A549 treated with AZD9567 at 1 μM for 4 hours (cell line): ENCODE measurements around the gene FOXK2. TPM values are rescaled to one million over a fixed set of nuclear protein-coding genes. Genes with fewer than 3 reads are reported as not detected.

Source experiments
- total RNA-seq: library from RNA; stranded (reverse); fragments of 200-300 nt; extraction: Qiagen RNA extraction; gene quantifications from 5 replicates; pipeline ENCODE4 v1.2.3, GENCODE V29; 2022; ENCODE audit not compliant: insufficient read depth

Gene FOXK2
- 48.6 to 60.7 TPM (median 56.4 TPM) in 5 replicates for total RNA-seq

DNA sequence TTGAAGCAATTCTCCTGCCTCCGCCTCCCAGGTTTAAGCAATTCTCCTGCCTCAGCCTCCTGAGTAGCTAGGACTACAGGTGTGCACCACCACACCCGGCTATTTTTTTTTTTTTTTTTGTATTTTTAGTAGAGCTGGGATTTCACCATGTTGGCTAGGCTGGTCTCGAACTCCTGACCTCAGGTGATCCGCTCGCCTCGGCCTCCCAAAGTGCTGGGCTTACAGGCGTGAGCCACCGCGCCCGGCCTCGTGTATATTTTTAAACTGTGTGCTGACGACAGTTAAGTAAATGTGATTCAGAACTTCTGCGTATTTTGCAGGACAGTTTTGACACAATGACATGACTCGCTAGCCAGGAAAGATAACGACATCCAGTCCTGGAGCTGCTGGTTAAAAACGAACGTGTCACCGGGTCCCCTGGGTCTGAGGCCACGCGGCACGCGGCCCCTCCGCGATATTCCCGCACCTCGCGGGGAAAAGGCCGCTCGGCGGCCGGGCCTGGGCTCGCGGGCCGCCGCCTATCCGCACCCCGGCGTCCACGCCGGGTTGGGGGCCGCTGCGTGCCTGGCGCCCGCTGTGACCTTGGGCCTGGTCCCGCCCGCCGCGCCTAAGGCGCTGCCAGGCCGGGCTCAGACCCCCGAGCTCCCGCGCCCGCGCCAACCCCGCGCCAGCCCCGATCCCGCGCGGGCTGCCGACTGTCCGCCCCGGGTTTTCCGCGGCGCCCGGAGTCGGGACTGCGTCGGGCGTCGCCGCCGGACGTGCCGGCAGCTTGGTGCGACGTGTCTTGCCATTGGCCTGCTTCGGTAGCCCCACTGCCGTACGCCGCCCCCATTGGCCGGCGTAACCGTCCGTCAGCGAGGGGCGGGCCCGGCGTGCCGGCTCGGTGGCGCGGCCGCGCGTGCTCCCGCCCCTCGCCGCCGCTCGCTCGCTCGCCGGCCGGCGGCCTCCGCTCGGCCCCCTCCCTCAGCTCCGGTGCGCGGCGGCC lies at the start of gene FOXK2:
FOXK2 (plus strand) TSS at position 907 of the 985 bp plus-strand sequence. CDS start 157 bp downstream, outside the sequence.

DNA sequence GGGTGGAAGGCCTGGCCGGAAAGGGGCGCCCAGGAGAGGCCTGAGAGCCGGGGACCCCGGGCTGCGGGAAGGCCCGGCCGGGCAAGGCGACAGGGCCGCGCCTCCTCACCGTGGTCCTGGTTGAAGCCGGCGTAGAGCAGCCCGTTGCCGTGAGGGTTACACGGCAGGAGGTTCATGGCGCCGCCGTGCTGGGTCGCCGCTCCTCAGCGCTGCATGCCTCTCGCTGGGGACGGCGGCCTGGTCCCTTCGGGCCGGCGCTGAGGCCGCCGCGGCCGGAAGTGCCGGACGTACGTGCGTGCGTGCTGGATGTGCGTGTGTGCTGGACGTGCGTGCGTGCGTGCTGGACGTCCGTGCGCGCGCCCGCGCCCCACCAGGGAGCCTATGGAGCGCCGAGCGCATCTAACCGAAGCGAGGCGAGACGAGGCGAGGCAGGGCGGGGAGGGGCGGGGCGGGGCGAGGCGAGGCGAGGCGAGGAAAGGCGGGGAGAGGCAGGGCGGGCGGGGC lies 128.7 kb downstream of the FOXK2 start, which contains the start of gene WDR45B:
WDR45B (minus strand) TSS at position 280 of the 504 bp plus-strand sequence; CDS start at position 176, 104 bp downstream.

Other genes starting within 250 kb of the FOXK2 start
- gene CSNK1D, start 246.0 kb upstream of the FOXK2 start, total RNA-seq = 169 to 215 TPM (median 206 TPM) in 5 replicates
- 0.12 to 2.2 TPM (median 0.16 TPM) in 3 of 5 replicates, not detected in the others for gene CD7, start 202.1 kb upstream of the FOXK2 start, total RNA-seq
- gene SECTM1, start 186.0 kb upstream of the FOXK2 start, total RNA-seq = 1.6 to 6.3 TPM (median 2.3 TPM) in 5 replicates
- gene TEX19, start 160.5 kb upstream of the FOXK2 start, total RNA-seq = 0.45 to 0.56 TPM (median 0.49 TPM) in 4 of 5 replicates, not detected in the other
- gene UTS2R, start 148.0 kb upstream of the FOXK2 start, total RNA-seq = 0.06 TPM in 1 of 5 replicates, not detected in the others
- gene HEXD, start 101.4 kb upstream of the FOXK2 start, total RNA-seq = 16.0 to 19.8 TPM (median 17.8 TPM) in 5 replicates
- gene OGFOD3, start 101.1 kb upstream of the FOXK2 start, total RNA-seq = 22.5 to 31.7 TPM (median 25.0 TPM) in 5 replicates
- gene CYBC1, start 69.0 kb upstream of the FOXK2 start, total RNA-seq = 55.8 to 63.4 TPM (median 61.0 TPM) in 5 replicates
- 46.2 to 60.1 TPM (median 53.6 TPM) in 5 replicates for gene NARF, start 61.0 kb upstream of the FOXK2 start, total RNA-seq
- 84.8 to 99.2 TPM (median 94.5 TPM) in 5 replicates for gene WDR45B, start 128.7 kb downstream of the FOXK2 start, total RNA-seq
- 16.9 to 23.0 TPM (median 20.1 TPM) in 5 replicates for gene RAB40B, start 179.0 kb downstream of the FOXK2 start, total RNA-seq
- gene FN3KRP, start 197.0 kb downstream of the FOXK2 start, total RNA-seq = 70.9 to 80.1 TPM (median 72.1 TPM) in 5 replicates
- gene FN3K, start 215.9 kb downstream of the FOXK2 start, total RNA-seq = 7.8 to 9.0 TPM (median 8.4 TPM) in 5 replicates
- 63.6 to 89.8 TPM (median 79.1 TPM) in 5 replicates for gene TBCD, start 232.3 kb downstream of the FOXK2 start, total RNA-seq